ENCODE measurements around the gene KCNJ16.

Gene KCNJ16

DNA sequence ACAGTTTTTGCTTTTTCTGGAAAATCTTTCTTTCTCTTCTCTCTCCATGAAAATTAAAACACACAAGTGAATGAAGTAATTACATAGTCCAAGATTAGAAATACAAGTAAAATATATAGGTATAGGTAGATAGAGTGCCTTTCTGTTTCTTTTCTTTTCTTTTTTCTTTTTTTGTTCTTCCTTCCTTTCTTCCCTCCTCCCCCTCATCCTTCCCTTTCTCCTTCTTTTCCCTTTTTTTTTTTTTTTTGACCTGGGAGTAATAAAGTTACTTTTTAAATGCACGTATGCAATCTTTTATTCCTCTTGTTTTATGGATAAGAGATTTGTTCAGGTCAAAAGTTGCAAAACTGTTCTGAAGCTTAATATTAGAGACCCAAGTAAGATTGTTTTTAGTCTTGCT, 59.8 kb downstream of the KCNJ16 start:
- ChIA-PET CTCF (interaction anchor here (0.8 kb wide), 1 partner anchor 9 kb away, joined by 3 read pairs; no protein-coding TSS in a partner anchor), POLR2A (no interaction called here)
- DNase-seq (ENCODE audit: extremely low spot score): no peak
- TF ChIP-seq, protein P1, sequence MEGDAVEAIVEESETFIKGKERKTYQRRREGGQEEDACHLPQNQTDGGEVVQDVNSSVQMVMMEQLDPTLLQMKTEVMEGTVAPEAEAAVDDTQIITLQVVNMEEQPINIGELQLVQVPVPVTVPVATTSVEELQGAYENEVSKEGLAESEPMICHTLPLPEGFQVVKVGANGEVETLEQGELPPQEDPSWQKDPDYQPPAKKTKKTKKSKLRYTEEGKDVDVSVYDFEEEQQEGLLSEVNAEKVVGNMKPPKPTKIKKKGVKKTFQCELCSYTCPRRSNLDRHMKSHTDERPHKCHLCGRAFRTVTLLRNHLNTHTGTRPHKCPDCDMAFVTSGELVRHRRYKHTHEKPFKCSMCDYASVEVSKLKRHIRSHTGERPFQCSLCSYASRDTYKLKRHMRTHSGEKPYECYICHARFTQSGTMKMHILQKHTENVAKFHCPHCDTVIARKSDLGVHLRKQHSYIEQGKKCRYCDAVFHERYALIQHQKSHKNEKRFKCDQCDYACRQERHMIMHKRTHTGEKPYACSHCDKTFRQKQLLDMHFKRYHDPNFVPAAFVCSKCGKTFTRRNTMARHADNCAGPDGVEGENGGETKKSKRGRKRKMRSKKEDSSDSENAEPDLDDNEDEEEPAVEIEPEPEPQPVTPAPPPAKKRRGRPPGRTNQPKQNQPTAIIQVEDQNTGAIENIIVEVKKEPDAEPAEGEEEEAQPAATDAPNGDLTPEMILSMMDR (IDR thresholded peaks at IDR 0.05; ENCODE audit: control extremely low read depth, extremely low read depth, low read depth, missing control alignments): no peak

DNA sequence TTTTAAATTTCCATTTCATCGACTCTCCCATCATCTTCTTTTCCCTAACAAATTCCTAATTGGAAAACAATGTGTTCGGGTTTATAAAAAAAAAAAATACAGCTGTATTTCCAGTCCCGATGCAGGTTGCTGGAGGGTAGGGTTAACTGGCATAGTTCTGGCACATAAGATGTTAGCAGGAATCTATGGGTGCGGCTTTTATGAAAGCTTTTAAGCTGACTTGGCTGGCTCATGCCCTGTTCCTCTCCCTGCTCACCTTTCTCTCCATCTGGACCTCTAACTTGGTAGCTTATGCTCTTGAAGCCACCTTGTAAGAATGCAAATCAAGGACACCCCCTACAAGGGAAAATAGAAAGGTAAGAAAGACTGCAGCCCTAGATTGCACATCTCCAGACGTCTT, 61.1 kb downstream of the KCNJ16 start:
- ChIA-PET POLR2A (no interaction called here), CTCF (interaction anchor here (1.4 to 1.7 kb wide), 2 partner anchors 8 to 527 kb away, joined by 4 read pairs; no protein-coding TSS in a partner anchor)
- no peak for DNase-seq (ENCODE audit: extremely low spot score)
- TF ChIP-seq, protein P1 (IDR thresholded peaks at IDR 0.05; ENCODE audit: control extremely low read depth, extremely low read depth, low read depth, missing control alignments): no peak

DNA sequence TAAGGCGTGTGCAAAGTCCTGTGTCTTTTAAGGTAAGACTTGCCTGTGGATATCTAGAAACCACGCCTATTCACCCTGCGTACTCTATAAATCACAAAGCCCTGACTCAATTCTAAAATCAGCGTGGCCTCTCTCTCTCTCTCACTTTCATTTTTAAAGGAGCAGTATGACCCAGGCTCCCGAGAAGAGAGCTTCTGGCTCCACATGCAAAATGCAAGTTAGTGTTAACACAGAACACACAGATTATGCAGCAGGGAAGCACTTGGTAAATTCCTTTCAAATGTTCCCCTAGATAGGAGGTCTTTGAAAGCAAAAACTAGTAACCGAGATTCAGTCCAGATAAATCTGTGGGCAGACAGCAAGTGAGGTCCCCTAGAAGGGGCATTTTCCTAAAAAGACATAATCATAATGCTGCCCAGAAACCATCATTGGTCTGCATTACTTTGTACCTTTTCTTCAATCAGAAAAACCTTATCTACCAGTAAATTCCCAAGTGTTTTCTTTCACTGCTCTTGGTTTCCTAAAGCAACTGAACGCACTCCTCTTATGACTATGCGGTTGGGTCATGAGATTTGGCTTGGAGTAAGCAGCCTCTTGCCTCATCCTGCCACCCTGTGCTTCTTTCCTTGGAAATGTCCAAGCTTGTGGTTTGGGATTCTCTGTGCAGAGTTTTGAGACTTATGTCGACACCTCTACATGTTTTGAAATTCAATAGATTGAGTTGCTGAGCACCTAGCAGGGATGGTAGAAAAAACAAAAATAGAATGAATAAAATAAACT, 62.6 kb downstream of the KCNJ16 start:
- TF ChIP-seq, protein P1 (IDR thresholded peaks at IDR 0.05; ENCODE audit: control extremely low read depth, extremely low read depth, low read depth, missing control alignments): no peak
- CTCF ChIA-PET: interaction anchor here (1.3 to 1.4 kb wide), 2 partner anchors 10 to 615 kb away, joined by 3 to 5 read pairs; no protein-coding TSS in a partner anchor
- POLR2A ChIA-PET: no interaction called here
- DNase-seq (ENCODE audit: extremely low spot score): peak; percentile 75

DNA sequence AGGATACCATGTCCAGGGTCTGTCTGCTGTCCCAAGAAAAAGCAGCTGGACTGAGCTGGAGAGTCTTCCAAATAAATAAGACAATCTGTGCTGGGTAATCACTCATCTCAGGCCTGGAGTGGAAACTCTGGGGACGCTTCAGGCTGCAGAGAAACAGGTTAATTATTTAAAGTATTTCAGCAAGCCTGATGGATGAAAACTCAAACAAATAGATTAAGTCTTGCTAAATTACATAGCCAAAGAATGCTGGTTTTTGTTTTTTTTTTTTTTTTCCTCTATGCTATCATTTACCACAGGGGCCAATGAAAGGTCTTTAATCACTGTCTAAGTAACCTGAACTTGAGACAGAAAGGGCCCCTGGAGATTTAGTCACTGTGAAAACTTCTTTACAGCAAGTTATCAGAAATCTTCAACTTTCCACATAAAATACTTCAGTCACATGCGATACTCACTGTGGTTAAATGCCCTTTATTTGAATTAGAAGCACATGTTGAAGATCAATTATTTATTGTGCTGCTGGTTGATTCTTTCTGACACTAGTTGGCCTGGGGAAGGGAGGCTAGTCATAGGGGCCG, 63.4 kb downstream of the KCNJ16 start:
- TF ChIP-seq, protein P1 (IDR thresholded peaks at IDR 0.05; ENCODE audit: control extremely low read depth, extremely low read depth, low read depth, missing control alignments): no peak
- ChIA-PET CTCF (interaction anchor here (1.3 to 1.9 kb wide), 3 partner anchors 7 to 616 kb away, joined by 3 to 5 read pairs (median 4); no protein-coding TSS in a partner anchor), POLR2A (no interaction called here)
- no peak for DNase-seq (ENCODE audit: extremely low spot score)

DNA sequence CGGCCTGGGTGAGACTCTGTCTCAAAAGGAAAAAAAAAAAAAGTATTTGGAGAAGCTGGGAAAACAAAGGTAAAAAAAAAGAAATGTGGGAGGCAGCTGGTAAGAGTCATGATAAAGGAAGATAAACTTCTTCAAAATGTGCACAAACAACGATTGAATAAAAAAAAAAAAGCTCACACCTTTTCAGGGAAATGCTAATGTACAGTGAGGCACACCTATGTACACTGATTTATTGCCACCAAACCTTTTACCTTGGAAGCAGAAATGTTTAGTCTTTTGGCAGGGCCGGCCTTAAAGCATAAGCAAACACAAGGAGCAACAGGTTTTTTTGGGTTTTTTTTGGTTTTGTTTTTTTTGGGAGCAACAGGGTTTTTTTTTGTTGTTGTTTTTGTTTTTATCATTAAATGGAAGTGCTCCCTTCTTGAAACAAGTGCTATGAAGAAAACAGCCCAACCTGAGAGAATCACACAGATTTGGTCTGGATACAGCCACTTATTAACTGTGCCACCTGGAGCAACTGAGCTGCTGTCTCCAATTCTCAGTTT, 64.5 kb downstream of the KCNJ16 start:
- ChIA-PET CTCF (interaction anchor here (1.5 to 1.9 kb wide), 2 partner anchors 8 to 532 kb away, joined by 4 to 5 read pairs; no protein-coding TSS in a partner anchor), POLR2A (no interaction called here)
- TF ChIP-seq, protein P1 (IDR thresholded peaks at IDR 0.05; ENCODE audit: control extremely low read depth, extremely low read depth, low read depth, missing control alignments): no peak
- no peak for DNase-seq (ENCODE audit: extremely low spot score)

DNA sequence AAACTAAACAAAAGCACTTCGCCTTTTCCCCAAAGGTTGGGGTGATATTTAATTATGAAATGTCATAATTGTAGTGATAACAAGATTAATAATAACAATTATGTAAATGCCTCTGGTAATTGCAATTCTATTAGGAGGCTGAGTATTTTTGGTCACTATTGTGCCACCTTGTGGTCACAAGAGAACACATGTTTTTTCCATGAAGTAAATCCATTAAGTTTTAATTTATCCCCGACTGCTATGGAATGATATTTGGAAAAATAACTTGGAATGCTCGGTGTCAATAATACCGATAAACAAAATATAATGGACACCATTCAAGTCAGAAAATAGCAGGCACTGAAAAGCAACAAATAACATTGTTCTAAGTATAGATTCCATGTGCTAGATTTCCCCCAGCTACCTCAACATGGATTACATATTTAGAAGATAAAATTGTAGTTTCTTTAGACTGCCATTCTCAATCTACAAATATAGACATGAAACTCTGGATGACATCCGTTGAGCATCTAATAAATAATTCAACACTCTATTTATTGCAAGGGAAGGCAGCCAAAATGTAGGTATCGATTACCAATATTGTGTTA, 69.3 kb downstream of the KCNJ16 start:
- ChIA-PET POLR2A (no interaction called here), CTCF (interaction anchor here (0.7 to 1.9 kb wide), 5 partner anchors 9 to 591 kb away, joined by 3 to 13 read pairs (median 3); no protein-coding TSS in a partner anchor)
- TF ChIP-seq, protein P1 (IDR thresholded peaks at IDR 0.05; ENCODE audit: control extremely low read depth, extremely low read depth, low read depth, missing control alignments): peak; percentile 51
- no peak for DNase-seq (ENCODE audit: extremely low spot score)

Measured in GM10248 (cell line).